KG1 (cell line): ENCODE data around the gene RUNX1.

Experiments used
- DNase-seq: peaks from one replicate; lab custom pipeline; 2025; lab: John Stamatoyannopoulos, UW

Gene RUNX1

DNA sequence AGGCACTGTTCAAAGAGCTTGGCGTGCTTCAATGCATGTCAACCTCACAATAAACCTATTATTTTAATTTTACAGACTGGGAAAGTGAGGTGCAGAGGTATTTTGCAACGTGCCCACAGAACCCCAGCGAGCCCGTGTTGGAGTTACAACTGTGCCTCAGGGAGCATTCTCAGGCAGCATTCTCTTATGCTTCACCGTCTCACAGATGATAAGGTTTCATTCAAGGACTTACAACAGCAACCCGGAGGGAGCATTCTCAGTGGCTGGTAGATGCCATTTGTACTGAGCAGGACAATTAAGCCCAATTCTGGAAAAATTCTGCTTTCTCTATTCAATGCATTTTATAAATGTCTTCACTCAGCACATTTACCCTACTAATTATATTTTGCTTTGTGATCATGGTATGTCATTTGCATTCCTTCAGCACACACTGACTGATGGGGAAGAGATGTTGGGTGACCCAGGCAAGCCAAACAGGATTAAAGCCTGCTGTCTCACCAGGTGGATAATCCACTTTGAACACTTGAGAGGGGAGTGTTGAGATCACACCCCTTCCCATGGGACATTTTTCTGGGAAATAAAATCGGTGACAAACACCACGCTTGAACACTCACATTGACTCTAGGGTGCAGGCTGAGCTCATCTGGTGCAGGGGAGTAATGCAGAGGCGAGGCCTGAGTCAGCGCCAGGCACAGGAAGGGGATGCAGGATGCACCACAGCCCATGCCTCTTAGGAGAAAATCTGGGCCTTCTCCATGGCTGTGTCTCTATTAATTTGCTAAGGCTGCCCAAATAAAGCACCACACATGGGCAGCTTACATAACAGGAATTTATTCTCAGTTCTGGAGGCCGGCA lies 266.4 kb downstream of the RUNX1 start:
- DNase-seq: no peak

DNA sequence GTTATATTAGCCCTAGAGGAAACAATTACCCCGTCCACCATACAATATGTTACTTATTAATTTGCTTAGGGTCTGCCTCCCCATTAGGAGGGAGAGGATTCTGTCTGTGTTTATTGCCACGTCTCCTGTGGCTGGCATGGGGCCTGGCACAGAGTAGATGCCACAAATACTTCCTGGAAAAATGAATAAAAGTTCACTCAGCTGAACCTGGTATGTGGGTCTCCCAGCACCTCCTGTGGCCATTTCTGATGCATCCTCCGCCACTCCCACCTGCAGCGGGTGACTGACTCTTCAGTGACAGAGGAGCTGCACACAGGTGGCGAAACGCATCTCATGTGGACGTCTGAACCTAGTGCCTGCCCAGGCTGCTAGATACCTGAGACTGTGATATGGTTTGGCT lies 267.6 kb downstream of the RUNX1 start:
- DNase-seq: no peak

DNA sequence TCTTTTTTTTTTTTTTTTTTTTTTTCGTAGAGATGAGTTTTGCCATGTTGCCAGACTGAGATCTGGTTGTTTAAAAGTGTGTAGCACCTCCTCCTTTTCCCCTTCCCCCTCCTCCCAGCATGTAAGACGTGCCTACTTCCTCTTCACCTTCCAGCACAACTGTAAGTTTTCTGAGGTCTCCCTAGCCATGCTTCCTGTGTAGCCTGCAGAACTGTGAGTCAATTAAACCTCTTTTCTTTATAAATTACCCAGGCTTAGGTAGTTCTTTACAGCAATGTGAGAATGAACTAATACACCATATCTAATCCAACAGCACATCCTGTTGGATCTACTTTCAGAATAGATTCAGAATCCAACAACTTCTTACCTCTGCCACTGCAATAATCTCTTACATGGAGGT lies 269.2 kb downstream of the RUNX1 start:
- DNase-seq: no peak

DNA sequence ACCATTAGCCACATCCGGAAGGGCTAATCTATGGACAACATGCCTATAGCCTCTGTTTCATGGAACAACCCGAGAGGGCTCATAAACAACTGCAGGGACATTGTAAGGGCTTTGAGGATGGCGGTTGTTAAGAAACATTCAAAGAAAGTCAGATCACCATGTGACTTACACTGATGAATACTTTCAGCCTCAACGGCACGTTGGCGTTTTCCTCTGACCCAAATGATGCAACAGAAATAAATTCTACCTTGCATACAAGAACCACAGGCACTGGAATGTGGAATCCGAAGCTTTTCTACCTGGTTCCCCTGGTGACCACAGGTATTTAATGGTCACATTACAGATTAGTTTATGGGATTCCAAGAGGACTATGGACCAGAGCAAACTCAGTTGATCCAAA lies 273.3 kb downstream of the RUNX1 start:
- no peak for DNase-seq

DNA sequence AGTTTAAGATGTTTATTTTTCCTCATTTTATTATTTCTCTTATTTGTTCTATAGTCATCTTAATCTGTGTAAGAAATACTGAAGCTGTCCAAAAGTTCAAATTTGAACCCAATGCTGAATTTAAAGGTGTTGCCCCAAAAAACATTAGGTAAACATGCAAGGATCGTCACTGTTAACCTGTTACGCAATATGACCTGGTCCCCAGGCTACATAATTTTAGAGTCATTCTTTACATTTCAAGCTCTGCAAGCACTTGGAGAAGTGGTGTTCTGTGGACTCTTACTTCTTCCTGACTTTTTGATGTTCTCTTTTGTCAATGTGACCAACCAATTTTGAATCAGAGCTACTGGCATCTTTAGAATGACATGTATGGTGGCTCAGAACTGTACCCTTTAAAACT lies 274.4 kb downstream of the RUNX1 start:
- no peak for DNase-seq

DNA sequence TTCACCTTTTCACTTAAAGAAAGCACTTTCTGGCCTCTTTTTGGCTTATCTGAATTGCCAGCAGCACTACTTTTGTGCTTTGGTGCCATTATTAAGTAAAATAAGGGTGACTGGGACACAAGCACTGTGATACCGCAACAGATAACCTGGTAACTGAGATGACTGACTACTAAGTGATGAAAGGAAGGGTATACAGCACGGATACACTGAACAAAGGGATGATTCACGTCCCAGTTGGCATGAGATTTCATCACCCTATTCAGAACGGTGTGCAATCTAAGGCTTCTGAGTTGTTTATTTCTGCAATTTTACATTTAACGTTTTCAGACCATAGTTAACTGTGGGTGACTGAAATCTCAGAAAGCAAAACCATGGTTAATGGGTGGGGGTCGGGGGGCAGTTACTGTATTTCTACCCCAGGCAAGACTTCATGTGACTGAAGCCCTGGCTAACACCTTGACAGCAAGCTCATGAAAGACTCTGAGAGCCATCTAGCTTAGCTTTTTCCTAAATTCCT lies 277.5 kb downstream of the RUNX1 start:
- no peak for DNase-seq

DNA sequence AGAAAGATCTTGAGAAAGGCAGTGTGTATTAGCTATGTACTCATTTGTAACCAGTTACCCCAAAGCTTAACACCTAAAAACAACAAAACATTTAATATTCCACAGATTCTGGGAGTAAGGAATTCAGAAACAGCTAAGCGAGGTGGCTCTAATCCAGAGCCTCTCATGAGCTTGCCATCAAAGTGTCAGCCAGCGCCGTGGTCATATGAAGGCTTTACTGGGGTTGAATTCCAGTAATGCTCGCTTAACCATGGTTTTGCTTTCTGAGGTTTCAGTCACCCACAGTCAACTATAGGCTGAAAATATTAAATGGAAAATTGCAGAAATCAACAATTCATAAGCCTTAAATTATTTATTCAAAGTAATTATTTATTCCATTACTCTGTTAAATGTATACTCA lies 278.5 kb downstream of the RUNX1 start:
- no peak for DNase-seq

DNA sequence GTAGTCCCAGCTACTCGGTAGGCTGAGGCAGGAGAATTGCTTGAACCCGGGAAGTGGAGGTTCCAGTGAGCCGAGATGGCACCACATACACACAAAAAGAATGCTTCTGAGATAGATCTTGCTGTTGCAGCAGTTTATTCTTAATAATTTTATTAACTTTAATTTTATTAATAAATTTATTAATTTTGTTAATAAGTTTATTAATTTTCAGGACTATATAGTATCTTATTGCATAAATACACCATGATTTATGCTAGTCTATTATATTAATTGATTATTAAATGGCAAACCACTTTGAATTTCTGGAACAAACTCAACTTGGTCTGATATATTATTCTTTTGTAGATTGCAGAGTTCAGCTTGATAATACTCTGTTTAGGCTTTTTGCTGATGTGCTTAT lies 280.8 kb downstream of the RUNX1 start:
- no peak for DNase-seq

DNA sequence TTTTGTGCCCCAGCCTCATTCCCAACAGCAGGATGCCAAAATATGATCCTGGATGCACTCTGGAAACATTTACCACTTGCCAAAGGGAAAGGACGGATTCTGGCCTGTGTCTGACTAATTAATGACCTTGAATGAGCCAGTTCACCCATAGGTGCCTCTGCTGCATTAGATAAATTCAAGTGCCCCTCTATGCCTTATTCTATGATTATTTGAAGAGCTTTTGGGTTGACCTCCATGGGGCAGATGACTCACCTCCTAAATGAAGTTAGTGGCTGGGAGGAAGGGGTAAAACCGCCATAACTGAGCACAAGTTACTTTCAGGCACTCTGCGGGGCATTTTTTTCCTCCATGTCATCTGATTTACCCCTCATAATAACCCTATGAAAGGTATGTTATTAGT lies 282.2 kb downstream of the RUNX1 start:
- no peak for DNase-seq

DNA sequence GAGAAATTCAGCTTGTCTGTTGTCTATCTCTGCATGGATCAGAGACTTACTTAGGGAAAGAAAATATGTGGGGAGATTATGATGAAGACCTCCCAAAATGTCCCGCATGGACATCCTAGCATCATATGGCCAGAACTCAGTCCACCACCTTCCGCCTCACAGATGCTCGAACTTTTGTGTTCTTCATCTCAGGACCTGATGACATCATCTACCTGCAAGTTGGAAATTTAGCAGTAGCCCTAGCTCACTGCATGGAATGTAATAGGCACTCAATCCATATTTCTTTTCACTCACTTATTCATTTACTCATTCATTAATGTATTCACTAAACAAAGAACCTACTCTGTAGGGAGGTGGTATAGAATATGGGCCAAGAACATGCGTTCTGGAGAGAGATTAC lies 283.5 kb downstream of the RUNX1 start:
- DNase-seq: no peak

DNA sequence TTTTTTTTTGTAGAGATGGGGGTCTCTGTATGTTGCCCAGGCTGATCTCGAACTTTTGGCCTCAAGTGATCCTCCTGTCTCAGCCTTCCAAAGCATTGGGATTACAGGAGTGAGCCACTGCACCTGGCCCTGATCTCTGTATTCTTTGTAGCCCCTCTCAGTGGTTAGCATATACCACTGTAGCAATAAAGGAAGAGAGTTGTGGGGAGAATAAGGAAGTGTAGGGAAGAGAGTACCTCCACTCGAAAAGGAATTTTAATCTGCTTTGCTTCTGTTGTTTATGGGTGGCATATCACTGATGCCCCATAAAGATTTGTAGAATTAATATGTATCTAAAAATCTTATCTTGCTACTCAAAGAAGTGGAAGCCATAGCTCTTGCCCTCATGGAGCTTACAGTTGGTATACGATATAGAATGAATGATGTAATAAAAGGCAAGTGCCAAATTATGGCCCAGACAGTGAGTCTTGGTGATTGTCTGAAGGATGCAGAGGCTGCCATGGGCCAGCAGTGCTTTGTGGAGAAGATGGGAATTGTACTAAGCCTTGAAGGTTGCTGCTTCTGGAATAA lies 284.3 kb downstream of the RUNX1 start:
- DNase-seq: no peak

DNA sequence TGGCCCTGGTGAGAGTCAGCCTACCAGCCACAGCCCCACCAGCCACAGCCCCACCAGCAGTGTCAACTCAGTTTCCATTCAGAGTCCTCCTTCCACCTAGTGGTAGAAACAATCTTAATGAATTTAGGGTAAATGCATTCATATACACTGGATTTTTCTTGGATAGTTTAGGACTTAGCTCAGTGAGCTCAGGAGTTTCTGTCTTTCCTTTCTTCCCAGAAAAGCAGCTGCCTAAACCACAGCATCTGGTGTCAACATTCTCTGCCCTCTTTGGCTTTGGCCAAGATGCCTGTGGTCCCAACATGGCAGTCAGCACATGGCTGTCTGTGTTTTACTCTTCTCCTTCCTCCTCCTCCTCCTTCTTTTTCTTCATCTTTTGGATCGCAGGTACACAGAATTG lies 286.3 kb downstream of the RUNX1 start:
- no peak for DNase-seq

DNA sequence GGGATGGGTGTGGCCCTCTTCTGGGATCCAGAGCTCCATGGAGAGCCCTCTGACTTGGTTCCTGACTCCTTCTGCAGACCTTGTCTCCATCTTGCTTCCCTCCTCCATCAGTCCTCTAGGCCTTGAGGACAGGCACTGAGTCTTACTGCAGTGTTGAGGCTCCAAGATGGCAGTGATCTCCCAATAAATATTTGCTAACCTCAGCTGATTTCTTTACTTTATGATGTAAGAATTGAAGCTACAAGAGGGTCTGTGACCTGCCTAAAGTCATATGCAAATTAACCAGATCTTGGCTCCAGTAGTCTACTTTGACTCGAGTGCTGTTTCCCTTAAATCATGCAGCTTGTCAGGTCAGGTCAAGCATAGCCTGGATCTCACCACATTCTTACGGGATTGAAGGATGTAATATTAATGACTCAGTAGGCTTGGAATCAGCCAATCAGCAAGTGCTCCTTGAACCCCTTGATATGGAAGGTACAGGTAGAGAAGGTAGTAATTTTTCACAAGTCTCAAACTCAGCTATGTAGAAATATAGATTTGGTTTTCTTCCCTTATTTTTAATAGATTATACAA lies 287.3 kb downstream of the RUNX1 start:
- no peak for DNase-seq

DNA sequence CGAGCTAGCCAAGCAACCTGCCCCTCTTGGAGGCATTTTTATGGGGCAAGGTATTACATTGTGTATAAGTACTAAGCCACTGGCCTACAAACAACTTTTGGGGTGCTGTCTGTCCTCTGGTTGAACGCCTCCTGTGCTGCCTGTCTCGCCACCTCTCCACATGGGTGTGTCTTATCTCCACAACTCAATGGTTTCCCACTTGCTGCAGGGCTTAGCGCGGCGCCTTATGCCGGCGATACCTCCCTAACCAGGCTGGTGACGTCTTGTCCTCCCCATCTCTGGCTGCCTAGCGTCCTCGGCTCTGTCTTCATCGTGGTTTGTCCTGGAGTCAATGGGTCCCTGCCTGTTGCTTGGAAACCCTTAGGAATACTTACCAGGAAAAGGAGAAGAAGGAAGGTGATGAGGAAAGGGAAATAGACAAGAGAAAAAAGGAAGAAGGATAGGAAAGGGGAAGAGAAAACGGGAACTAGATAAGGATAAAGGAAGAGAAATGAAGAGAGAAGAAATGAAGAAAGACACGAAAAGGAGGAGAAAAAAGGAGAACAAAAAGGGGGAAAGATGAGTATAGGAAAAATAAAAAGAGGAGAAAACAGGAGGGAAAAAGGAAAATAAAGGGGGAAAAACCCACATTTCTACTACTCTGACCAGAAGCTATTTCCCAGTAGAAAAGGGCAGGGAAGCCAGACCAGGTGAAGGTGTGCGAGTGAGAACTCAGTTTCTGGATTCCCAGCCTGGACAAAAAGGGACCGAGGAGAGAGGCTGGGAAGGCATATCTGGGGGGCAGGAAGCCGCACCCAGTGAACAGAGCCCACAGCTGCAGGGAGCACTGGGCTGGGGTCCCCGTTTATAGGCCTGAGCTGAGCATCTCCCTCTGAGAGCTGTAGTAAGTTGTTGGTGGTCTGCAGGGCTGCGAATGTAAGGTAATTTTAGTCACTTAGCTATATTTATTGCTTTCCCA lies 294.1 kb downstream of the RUNX1 start:
- no peak for DNase-seq

DNA sequence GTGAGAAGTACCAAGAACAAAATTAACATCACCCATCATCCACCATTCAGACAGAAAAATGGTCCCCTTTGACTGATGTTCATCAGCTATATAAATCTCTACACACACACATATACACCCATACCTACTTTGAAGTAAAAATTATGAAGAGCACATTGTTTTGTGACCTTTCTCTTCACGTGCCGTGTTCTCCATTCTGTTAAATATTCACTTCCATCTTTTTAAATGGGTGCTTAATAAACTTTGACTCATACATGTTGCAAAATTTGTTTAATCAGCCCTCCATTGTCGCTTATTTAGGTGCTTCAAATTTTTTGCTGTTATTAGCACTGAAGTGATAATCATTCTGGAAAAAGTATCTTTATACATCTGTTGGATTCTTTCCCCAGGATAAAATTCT lies 300.2 kb downstream of the RUNX1 start:
- no peak for DNase-seq

DNA sequence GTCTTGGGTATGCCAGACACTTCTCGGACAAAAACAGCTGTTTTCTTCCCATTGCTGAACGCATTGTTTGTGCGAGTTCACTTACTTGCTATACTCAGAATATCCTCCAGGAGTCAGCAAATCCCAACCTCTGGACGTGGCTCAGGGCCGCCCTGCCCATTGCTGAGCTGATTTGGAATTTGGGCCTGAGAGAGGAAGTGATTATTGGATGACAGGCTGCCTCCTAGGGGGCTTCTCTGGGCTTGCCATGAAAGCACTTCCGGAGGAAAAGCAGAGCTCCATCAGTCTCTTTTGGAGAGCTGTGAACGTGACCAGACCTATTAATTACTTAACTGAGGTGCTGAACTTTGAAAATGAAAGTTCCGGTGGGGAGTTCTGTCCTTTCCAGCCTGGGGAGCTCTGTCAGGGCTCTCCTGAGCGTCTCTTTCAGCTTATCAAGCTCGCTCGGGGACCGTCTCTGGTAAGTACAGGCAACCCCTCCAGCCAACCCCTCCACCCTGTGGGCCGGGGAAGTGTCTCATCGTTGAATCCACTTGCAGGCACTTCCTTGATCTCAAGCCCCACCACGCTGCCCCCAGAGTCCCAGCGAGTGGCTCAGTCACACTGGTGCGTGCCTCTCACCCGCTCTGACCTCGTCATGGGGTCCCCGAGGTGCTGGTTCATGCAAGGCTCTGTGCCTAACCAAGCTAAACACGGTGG lies 303.4 kb downstream of the RUNX1 start:
- peak; percentile 50 for DNase-seq

DNA sequence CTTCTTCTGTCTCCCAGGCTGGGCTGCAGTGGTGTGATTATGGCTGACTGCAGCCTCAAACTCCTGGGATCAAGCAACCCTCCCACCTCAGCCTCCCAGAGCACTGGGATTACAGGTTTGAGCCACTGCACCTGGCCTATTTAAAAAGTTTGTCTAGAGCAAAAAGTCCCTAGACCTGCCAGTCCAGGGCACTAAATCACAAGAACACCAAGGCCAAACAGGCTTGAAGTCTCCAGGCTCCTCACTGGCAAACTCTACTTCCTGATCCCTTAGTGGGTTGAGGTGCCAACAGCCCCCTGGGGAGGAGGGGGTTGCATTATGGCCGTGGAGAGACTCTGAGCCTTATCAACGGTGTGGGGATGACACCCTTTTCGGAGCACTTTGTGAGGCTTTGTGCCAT lies 304.3 kb downstream of the RUNX1 start:
- DNase-seq: no peak

DNA sequence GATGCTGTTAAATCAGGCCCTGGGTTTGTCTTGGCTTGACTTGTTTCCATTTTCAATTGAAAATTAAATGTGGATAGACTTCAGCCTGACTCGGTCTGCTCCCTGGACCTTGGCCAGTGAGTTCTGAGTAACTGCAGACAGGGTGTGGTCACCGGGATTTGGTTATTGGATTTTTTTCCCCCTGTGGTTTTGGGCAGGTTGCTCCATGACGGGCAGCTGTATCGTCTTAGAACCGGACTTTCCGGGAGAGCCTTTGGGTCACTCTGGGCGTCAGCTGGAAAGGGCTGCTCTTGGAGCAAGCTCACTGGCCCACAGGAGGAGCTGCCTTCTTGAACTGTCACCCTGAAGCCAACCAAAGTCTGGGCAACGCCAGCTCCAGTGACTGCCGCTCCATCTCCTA lies 305.3 kb downstream of the RUNX1 start:
- DNase-seq: no peak

DNA sequence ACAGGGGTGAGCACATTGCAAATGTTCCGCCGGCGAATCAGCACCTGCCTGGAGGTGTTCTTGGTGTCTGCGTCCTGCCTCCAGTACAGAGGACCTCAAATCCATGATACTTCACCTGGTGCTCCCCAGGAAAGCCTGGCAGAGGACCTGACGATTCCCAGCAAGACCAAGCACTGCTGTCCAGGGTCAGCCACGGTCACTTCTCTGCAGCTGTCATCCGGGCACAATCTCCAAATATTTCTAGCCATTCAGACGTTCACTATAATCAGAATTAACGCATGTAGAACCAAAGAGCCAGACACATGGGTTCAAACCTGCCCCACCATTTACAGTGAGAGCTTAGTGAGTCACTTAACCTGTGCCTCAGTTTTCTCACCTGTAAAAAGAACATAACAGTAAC lies 305.8 kb downstream of the RUNX1 start:
- no peak for DNase-seq

DNA sequence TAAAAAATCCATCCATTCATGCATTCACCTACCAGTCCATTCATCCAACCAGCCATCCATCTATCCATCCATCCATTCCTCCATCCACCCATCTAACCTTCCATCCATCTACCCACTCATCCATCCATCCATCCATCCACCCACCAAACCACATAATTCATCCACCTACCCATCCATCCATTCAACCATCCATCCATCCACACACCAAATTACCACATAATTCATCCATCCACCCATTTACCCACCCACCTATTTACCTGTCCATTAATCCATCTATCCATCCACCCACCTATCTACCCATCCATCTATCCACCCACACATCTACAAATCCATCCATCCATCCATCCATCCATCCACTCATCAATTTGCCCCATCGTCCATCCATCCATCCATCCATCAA lies 308.9 kb downstream of the RUNX1 start:
- no peak for DNase-seq
